GM19238 (cell line): ENCODE results near the gene CASP6.

Experiments used
- DNase-seq: peaks from one replicate; pipeline ENCODE4 v3.0.0; 2011; ENCODE audit warnings: low spot score; ENCODE audit not compliant: insufficient read length

Gene CASP6

GRCh38 chr4:109672169-109672930 lies 30.9 kb downstream of the CASP6 start:
- DNase-seq = no peak

GRCh38 chr4:109671350-109671749 lies 31.9 kb downstream of the CASP6 start:
- DNase-seq = no peak

GRCh38 chr4:109665783-109666485 lies 37.3 kb downstream of the CASP6 start:
- DNase-seq = no peak

GRCh38 chr4:109662771-109663170 lies 40.5 kb downstream of the CASP6 start:
- DNase-seq = no peak

GRCh38 chr4:109662116-109662515 lies 41.1 kb downstream of the CASP6 start:
- DNase-seq = no peak

- DNase-seq = no peak
Measured at GRCh38 chr4:109658871-109659410, 44.3 kb downstream of the CASP6 start.

- DNase-seq = no peak
Measured at GRCh38 chr4:109657854-109658418, 45.3 kb downstream of the CASP6 start.

- DNase-seq = no peak
Measured at GRCh38 chr4:109655396-109655795, 47.8 kb downstream of the CASP6 start.

GRCh38 chr4:109649872-109650271 lies 53.4 kb downstream of the CASP6 start:
- peak; percentile 37 for DNase-seq

- no peak for DNase-seq
Measured at GRCh38 chr4:109648997-109649575, 54.2 kb downstream of the CASP6 start.

- DNase-seq = peak; percentile 3
Measured at GRCh38 chr4:109648266-109648996, 54.8 kb downstream of the CASP6 start.

- no peak for DNase-seq
Measured at GRCh38 chr4:109645874-109646710, 57.2 kb downstream of the CASP6 start.

- DNase-seq = no peak
Measured at GRCh38 chr4:109640644-109641043, 62.6 kb downstream of the CASP6 start.
